HG03064 (cell line): Measurements from ENCODE around the gene KCNJ2.

Source experiments
- ATAC-seq: cut with Tn5 transposase; IDR thresholded peaks from one replicate; pipeline ENCODE4 v1.9.1; 2021; ENCODE audit warnings: low read depth; ENCODE audit not compliant: unreplicated experiment

Gene KCNJ2

DNA sequence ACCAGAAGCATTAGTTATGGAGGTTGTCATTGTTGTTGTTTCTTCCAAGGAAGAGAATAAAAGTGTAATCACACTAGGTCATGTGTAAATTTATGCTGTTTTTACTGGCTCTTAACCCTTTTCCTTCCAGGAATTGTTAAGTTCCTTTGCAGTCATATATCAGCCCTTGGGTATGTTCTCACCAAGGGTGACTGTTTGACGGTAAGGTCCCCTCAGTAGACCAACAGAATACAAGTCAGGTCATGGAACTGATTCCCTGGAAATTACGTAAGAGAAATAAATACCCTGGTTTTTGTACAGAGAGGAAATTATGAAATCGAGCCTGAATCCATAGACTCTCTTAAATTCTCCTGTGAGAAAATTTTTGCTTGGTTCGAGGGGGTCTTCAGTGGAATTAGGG is 11.2 kb upstream of the KCNJ2 start:
- ATAC-seq = no peak

DNA sequence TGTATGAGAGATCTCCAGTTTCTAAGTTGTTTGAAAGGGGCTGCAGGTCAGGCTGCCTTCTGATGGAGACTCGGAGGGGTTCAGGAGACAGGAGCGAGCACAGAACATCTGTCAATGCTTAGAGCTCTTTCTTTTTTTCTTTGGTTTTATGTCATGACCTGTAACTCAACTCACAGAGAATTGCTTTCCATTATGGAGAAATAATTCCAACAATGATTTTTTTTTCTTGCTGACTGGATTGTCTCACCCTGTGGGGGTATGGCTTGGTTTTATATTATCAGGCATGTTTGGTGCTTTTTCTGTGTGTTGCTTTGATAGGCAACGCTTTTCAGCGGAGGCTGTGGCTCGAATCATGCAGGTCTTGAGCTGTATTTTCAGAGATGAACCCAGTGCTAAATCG is 10.7 kb upstream of the KCNJ2 start:
- no peak for ATAC-seq

GRCh38 chr17:70159980-70160379 is 9.4 kb upstream of the KCNJ2 start:
- no peak for ATAC-seq

GRCh38 chr17:70161519-70161918 is 7.8 kb upstream of the KCNJ2 start:
- ATAC-seq = no peak

DNA sequence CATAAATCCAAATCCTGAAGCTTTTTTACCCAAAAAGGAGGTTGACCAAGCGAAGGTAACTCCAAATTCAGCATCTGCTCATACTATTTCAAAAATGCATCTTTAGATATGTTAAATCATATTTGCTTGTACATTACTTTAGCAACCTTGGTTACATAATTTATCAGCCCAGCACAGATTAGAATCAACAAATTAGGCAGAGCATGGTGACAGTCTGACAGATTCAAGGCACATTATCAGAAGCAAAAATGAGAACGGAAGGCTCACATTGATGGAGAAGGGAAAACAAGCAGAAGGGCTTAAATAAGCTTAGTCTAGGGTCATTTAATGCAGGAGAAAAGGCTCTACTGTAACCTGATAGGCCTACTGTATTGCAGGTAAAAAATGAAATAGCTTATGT is 3.9 kb upstream of the KCNJ2 start:
- ATAC-seq = no peak

DNA sequence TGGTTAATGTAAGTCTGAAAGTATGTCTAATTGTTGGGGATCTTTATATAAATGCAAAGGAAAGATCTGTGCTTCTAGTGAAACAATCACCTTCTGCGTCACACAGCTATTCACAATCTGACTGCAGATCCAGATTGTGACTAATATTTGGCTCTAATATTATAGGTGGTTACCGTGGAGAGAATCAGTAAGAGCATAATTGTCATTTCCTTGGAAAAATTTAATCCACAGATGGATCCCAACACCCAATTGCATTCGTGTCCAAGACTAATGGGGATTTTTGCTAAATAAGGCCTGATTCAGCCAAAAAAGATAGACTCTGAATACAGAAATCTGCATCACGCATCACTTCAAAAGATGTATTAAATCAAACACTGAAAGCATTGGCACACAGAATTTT is 2.7 kb upstream of the KCNJ2 start:
- no peak for ATAC-seq

- no peak for ATAC-seq
These were observed 1.0 kb upstream of the KCNJ2 start for GRCh38 chr17:70168044-70168976.

DNA sequence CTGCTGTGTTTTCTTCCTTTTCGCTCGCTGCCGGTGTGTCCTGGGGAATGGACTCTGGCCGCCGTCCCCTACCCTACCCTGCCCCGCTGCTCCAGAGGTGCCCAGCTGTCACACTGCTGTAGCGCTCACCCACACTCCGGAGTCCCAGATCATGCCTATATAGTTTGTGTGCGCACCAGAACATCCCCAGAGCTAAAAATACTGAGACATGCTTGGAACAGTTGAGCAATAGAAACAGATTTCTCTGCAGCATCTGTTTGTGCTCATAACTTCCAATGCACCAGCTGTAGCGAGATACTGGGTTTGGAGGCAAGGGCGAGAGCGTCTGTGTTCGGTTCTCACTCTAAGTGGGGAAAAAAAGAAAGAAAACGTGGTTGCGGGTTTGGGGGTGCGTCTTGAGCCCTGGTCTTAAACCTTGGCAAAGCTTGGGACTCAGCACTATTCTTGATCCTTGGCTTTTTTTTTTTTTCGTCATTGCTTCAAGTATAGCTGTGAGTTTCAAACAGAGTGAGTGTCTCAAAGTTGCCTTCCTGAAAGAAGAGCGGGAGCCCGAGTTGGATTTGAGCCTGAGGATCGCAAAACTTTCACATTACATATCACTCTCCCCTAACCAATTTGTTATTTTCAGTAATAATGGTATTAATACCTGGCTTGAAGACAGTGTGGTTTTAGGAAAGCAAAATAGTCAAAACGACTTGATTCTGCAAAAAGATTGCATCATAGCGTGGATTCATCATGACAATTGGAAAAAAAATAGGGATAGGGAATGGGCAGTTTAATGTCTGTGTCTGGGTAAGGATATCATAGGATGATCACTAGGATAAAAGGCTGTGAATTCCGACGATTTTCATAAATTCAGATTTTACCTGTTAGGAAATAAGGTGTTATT is 621 bp downstream of the KCNJ2 start:
- no peak for ATAC-seq

GRCh38 chr17:70171159-70171558 is 1.8 kb downstream of the KCNJ2 start:
- no peak for ATAC-seq

GRCh38 chr17:70172449-70172848 is 3.1 kb downstream of the KCNJ2 start:
- ATAC-seq = no peak

GRCh38 chr17:70172923-70173322 is 3.6 kb downstream of the KCNJ2 start:
- no peak for ATAC-seq

DNA sequence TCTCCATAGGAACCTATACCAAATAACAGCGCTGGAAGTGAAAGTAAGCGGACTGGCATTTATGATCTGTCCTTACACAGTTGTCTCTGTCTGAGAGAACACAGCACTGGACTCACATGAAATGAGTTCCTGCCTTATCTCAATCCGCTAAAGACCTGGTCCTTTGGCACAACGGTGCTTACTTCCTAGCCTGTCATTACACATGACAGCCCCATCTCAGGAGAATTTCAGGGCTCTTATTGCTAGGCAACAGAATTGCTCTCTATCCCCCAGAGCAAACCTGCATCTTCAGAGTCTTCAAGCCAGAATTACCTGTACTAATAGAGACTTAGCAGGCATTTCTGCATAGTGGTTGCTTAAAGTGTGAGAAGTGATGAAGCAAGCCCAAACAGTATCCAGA is 4.3 kb downstream of the KCNJ2 start:
- no peak for ATAC-seq

DNA sequence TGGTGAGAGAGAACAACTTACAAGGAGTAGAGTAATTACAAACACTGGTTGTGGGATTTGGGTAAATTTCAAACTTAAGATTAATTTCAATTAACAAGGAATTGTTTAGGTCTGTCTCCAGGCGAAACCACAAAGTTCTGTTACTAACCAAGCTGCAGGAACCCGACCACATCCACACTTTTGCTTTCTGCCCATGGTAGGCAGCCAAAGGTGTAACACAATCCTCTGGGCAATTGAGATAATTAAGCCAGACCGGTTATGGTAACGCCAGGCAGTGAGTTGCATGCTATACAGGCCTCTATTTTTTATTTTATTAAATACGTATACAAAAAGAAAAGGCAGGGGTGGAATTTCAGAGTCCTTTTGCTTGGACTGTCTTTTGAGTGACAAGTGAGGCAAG is 12.0 kb downstream of the KCNJ2 start:
- no peak for ATAC-seq

GRCh38 chr17:70181866-70182265 is 12.5 kb downstream of the KCNJ2 start:
- no peak for ATAC-seq

- ATAC-seq = no peak
These were observed 14.2 kb downstream of the KCNJ2 start for GRCh38 chr17:70183508-70183907.

GRCh38 chr17:70184207-70184606 is 14.9 kb downstream of the KCNJ2 start:
- no peak for ATAC-seq

- no peak for ATAC-seq
These were observed 15.4 kb downstream of the KCNJ2 start for GRCh38 chr17:70184770-70185169.

GRCh38 chr17:70185285-70185684 is 16.0 kb downstream of the KCNJ2 start:
- ATAC-seq = no peak

GRCh38 chr17:70187383-70187782 is 18.1 kb downstream of the KCNJ2 start:
- no peak for ATAC-seq

GRCh38 chr17:70190959-70191805 is 21.9 kb downstream of the KCNJ2 start:
- no peak for ATAC-seq

- no peak for ATAC-seq
These were observed 25.8 kb downstream of the KCNJ2 start for GRCh38 chr17:70195091-70195490.
